ENCODE data around the gene MRPL55. TPM values are rescaled to one million over a fixed set of nuclear protein-coding genes. Genes with fewer than 3 reads are reported as not detected.
A peak's percentile ranks its signal among the peaks of the same experiment; 100 is the strongest.

Gene MRPL55
- polyA plus RNA-seq (2011; rRNA removed) (50.8 and 80.8 TPM in 2 replicates), polyA minus RNA-seq (2011; rRNA and poly(A)+ RNA removed) (13.0 and 25.2 TPM in 2 replicates)

DNA sequence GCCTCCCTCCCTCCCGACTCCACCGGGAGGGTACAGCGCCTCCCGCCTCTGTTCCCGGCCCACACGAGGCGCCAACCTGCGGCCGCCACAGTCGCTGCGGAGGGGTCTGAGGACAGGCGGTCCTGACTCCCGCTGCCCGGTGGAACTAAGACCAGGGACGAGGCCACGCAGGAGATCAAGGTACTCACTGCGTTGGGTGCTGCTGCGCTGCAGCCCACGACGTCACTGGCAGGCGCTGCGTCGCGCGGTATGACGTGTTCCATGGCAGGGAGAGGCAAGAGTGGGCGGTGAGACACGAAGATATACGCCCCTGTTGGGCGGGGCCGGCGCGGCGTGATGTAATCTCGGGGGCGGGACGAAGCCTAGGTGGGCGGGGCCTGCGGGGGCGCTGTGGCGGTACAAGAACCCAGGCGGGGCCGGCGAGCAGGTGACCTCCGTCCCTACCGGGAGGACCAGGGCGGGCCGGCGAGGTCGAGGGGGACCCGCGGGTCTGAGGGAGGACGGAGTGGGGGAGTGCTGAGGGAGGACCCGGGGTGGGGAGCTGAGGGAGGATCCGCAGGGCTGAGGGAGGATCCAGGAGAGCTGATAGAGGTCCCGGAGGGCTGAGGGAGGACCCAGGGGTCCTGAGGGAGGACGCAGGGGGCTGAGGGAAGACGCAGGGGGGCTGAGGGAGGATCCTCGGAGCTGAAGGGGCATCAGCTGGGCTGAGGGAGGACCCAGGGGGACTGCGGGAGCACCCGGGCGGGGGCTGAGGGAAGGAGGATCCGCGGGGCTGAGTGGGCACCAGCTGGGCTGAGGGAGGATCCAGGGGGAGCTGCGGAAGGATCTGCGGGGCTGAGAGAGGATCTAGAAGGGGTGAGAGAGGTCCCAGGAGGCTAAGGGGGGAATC lies at the start of gene MRPL55:
Gene MRPL55 (minus strand): TSS at position 227 of the 889 bp plus-strand sequence. CDS start 1,039 bp downstream, outside the sequence.
- ChIA-PET CTCF (interaction anchor here (0.6 to 2.5 kb wide), 6 partner anchors 10 to 167 kb away, joined by 3 to 8 read pairs (median 5); partner anchors contain the start of gene IBA57), POLR2A (interaction anchor here (0.5 to 0.8 kb wide), 3 partner anchors 25 to 298 kb away, joined by 3 to 21 read pairs (median 4); partner anchors contain the start of gene TRIM11)
- Histone ChIP-seq H3K27me3 (ENCODE audit: control insufficient read depth, insufficient read depth, low read length) (no peaks in the 10 kb centered on the region), H3K4me3 (ENCODE audit: low read depth, low read length) (peak within 1 kb of the TSS; percentile 99), H3K36me3 (ENCODE audit: control insufficient read depth, insufficient read depth, low read length) (peaks cover 13% of the 10 kb centered on the region)
- TF ChIP-seq, protein P1, sequence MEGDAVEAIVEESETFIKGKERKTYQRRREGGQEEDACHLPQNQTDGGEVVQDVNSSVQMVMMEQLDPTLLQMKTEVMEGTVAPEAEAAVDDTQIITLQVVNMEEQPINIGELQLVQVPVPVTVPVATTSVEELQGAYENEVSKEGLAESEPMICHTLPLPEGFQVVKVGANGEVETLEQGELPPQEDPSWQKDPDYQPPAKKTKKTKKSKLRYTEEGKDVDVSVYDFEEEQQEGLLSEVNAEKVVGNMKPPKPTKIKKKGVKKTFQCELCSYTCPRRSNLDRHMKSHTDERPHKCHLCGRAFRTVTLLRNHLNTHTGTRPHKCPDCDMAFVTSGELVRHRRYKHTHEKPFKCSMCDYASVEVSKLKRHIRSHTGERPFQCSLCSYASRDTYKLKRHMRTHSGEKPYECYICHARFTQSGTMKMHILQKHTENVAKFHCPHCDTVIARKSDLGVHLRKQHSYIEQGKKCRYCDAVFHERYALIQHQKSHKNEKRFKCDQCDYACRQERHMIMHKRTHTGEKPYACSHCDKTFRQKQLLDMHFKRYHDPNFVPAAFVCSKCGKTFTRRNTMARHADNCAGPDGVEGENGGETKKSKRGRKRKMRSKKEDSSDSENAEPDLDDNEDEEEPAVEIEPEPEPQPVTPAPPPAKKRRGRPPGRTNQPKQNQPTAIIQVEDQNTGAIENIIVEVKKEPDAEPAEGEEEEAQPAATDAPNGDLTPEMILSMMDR (IDR thresholded peaks at IDR 0.05; ENCODE audit: insufficient read depth, low read depth, low read length), result 0 out of 2 replicates have a peak, but pooled peaks have one; percentile 10
- DNase-seq (ENCODE audit: low read depth), result peak; percentile 77

DNA sequence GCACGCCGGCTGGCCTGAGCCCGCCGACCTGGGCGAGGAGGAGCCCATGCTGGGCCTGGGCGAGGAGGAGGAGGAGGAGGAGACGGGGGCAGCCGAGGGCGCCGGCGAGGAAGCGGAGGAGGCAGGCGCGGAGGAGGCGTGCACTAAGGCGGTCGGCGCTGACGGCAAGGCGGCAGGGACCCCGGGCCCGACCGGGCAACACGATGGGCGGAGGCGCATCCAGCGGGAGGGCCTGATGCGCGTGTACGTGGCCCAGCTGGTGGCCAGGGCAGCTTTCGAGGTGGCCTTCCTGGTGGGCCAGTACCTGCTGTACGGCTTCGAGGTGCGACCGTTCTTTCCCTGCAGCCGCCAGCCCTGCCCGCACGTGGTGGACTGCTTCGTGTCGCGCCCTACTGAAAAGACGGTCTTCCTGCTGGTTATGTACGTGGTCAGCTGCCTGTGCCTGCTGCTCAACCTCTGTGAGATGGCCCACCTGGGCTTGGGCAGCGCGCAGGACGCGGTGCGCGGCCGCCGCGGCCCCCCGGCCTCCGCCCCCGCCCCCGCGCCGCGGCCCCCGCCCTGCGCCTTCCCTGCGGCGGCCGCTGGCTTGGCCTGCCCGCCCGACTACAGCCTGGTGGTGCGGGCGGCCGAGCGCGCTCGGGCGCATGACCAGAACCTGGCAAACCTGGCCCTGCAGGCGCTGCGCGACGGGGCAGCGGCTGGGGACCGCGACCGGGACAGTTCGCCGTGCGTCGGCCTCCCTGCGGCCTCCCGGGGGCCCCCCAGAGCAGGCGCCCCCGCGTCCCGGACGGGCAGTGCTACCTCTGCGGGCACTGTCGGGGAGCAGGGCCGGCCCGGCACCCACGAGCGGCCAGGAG lies 49.3 kb upstream of the MRPL55 start:
- TF ChIP-seq, protein P1 (IDR thresholded peaks at IDR 0.05; ENCODE audit: insufficient read depth, low read depth, low read length), result no peak
- POLR2A ChIA-PET, result no interaction called here
- no peak overlapping the region for H3K4me3 ChIP-seq (ENCODE audit: low read depth, low read length)
- DNase-seq (ENCODE audit: low read depth), result no peak
- CTCF ChIA-PET, result no interaction called here
- peaks cover 9% of the 10 kb centered on the region for H3K27me3 ChIP-seq (ENCODE audit: control insufficient read depth, insufficient read depth, low read length)
- H3K36me3 ChIP-seq (ENCODE audit: control insufficient read depth, insufficient read depth, low read length), result no peaks in the 10 kb centered on the region

DNA sequence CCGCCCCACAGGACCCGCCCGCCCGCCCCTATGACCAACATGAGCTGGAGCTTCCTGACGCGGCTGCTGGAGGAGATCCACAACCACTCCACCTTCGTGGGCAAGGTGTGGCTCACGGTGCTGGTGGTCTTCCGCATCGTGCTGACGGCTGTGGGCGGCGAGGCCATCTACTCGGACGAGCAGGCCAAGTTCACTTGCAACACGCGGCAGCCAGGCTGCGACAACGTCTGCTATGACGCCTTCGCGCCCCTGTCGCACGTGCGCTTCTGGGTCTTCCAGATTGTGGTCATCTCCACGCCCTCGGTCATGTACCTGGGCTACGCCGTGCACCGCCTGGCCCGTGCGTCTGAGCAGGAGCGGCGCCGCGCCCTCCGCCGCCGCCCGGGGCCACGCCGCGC lies 48.6 kb upstream of the MRPL55 start:
- Histone ChIP-seq H3K36me3 (ENCODE audit: control insufficient read depth, insufficient read depth, low read length) (no peaks in the 10 kb centered on the region), H3K4me3 (ENCODE audit: low read depth, low read length) (no peak overlapping the region), H3K27me3 (ENCODE audit: control insufficient read depth, insufficient read depth, low read length) (peaks cover 9% of the 10 kb centered on the region)
- DNase-seq (ENCODE audit: low read depth), result no peak
- ChIA-PET CTCF (no interaction called here), POLR2A (no interaction called here)
- TF ChIP-seq, protein P1 (IDR thresholded peaks at IDR 0.05; ENCODE audit: insufficient read depth, low read depth, low read length), result no peak

DNA sequence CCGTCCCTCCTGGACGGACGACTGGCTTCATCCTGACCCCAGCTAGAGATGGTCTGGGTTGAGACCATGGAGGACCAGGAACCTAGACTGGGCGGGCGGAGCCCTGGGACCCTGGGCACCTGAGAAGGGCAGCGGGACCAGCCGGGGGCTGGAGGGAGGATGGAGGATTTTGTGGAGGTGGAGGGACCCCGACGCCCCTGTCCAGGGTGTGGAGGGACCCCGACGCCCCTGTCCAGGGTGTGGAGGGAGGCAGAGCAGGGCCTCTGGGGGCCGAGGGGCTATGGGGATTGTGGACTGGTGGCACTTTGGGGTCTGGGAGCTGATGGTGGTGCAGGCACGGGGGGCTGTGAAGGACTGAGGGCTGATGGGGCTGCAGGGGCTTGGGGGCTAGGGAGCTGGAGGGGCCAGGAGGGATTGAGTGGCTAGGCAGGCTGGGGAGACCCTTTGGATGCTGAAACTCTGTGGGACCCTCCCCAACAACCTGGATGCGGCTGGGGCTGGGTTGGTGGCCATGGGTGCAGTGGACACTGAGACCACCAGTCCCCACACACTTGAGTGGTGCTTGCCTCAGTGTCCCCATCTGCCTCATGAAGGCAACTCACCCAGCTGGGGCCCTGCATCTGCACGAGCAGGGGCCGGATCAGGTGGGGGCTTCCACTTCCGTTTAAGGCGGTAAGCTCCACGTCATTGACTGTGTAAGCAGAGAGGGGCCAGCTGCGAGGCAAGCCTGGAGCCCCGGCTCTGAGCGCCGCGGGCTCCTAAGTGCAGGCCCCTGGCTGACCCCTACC lies 48.0 kb upstream of the MRPL55 start:
- POLR2A ChIA-PET, result no interaction called here
- CTCF ChIA-PET, result interaction anchor here (1.3 kb wide), 1 partner anchor 9 kb away, joined by 4 read pairs; the partner anchor contains the start of gene IBA57
- TF ChIP-seq, protein P1 (IDR thresholded peaks at IDR 0.05; ENCODE audit: insufficient read depth, low read depth, low read length), result no peak

More for the DNA sequence above, 48.0 kb upstream of the MRPL55 start:
- Histone ChIP-seq H3K27me3 (ENCODE audit: control insufficient read depth, insufficient read depth, low read length) (peaks cover 9% of the 10 kb centered on the region), H3K4me3 (ENCODE audit: low read depth, low read length) (no peak overlapping the region), H3K36me3 (ENCODE audit: control insufficient read depth, insufficient read depth, low read length) (no peaks in the 10 kb centered on the region)
- DNase-seq (ENCODE audit: low read depth), result no peak
